Prostate gland (tissue), 2 donors: Measurements from ENCODE around the gene ZNF74.

Experiments used
- POLR2A ChIP-seq: fragments of 450-650 bp; IDR thresholded peaks from one replicate; pipeline ENCODE4 v1.6.1; 2016; ENCODE audit warnings: antibody characterized with exemption, mild to moderate bottlenecking
- TF ChIP-seq, protein P1 (sequence below), 4 experiments: fragments of 200-600 bp in 2 of 4; fragments of 450-650 bp in 2 of 4; sonication (generic) in 2 of 4; IDR thresholded peaks; 1 replicate in 3 of 4; 2 replicates in 1 of 4; pipeline ENCODE4 v1.5.1; 2016 to 2019; ENCODE audit warnings: antibody characterized with exemption in 4 of 4, mild to moderate bottlenecking in 2 of 4, moderate library complexity in 2 of 4

GRCh38 chr22:20451920-20452319 lies 58.0 kb downstream of the ZNF74 start:
- TF ChIP-seq POLR2A = no peak
- TF ChIP-seq, protein P1, sequence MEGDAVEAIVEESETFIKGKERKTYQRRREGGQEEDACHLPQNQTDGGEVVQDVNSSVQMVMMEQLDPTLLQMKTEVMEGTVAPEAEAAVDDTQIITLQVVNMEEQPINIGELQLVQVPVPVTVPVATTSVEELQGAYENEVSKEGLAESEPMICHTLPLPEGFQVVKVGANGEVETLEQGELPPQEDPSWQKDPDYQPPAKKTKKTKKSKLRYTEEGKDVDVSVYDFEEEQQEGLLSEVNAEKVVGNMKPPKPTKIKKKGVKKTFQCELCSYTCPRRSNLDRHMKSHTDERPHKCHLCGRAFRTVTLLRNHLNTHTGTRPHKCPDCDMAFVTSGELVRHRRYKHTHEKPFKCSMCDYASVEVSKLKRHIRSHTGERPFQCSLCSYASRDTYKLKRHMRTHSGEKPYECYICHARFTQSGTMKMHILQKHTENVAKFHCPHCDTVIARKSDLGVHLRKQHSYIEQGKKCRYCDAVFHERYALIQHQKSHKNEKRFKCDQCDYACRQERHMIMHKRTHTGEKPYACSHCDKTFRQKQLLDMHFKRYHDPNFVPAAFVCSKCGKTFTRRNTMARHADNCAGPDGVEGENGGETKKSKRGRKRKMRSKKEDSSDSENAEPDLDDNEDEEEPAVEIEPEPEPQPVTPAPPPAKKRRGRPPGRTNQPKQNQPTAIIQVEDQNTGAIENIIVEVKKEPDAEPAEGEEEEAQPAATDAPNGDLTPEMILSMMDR (IDR thresholded peaks at IDR 0.05) = no peak
